Left cardiac atrium (tissue), 4 donors: ENCODE data around the gene DCAF11. TPM values are rescaled to one million over a fixed set of nuclear protein-coding genes. Genes with fewer than 3 reads are reported as not detected.

Source experiments
- ATAC-seq, 2 donors: fragments of 200-7000 bp; cut with Tn5 transposase; one replicate each; pipeline ENCODE4 v1.9.1; 2020; ENCODE audit warnings: mild to moderate bottlenecking in 2 of 2, moderate library complexity in 2 of 2
- DNase-seq: peaks from one replicate; pipeline ENCODE4 v3.0.0-alpha.2; 2020
- intact Hi-C, 2 donors: fragments of 100-400 bp; cut with DNase I; formaldehyde crosslinking; loops; one replicate each; pipeline versions ENCODE4 v1.14.1 to v1.15.1; 2022 to 2023
- total RNA-seq, 2 donors: library from RNA; stranded (reverse); fragmentation: NEBNext Ultra II Directional; extraction: Animal tissue kit (Norgen Biotek cat#: 25700); gene quantifications; one replicate each; pipeline ENCODE4 v1.2.1, GENCODE V29; 2021
- donor health status: DM: no; HTN: yes; CAD: no.
- donor health status: DM: no; HTN: yes; CAD: no; lungs with severe emphysema.
- donor health status: DM: yes; HTN: yes; CAD: no.
- donor health status: Dilated cardiomyopathy.

DCAF11 gene
- total RNA-seq, 2 donors from 2014 or later: 59.6 to 60.2 TPM

DNA sequence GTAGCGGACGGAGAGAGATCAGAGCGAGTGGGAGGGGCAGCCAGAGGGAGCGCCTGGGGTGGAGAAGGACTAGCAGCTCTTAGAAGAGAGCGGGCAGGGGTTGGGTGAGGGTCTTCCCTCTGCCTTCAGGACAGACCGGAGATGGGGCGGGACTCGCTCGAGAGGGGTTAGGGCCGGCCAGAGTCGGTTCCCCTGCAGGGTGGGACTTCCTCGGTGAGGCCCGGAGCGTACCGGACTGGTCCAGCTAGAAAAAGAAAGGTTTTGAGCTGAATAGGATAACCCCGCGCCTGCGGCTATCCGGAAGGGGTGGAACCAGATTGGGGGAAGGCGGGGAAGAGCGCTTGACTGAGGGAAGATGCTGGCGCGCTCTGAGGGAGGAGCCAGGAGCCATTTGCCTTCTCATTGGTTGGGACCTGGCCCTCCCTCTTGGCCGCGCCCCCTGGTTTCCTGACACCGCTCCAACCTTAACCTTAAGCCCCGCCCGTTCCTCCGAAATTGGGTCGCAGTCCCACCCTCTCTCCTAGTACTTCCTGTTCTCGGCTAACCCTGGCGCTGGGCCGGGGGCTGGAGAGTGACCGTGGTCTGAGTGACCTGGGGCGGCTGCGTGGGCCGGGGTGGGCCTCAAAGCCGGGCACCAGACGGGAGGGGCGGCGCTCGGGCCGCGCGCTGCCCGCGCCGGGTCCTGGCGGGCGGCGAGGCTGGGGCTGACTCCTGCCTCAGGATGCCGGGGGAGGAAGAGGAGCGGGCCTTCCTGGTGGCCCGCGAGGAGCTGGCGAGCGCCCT, 32.6 kb downstream of the DCAF11 start, which contains the start of gene RNF31:
Gene RNF31, plus strand, starts transcription at position 521 of the 783 bp plus-strand sequence. Its CDS starts 201 bp downstream, at position 722.
- ATAC-seq (peak; percentile 95 to 96), DNase-seq (peak; percentile 99)
- intact Hi-C loops: loop anchor here in 1 of 2 donors (5.0 kb wide), 1 partner anchor 35 kb away; the partner anchor contains the start of genes DCAF11 and NRL

- DNase-seq (no peak), ATAC-seq (peak in 1 of 2 donors; percentile 0)
- intact Hi-C loops: loop anchor here in 1 of 2 donors (5.0 kb wide), 1 partner anchor 36 kb away; the partner anchor contains the start of genes DCAF11 and NRL
These were observed 33.3 kb downstream of the DCAF11 start for GRCh38 chr14:24147761-24148428.

GRCh38 chr14:24149302-24149969, 34.9 kb downstream of the DCAF11 start:
- ATAC-seq: no peak
- peak; percentile 21 for DNase-seq
- intact Hi-C loops: loop anchor here in 1 of 2 donors (5.0 kb wide), 1 partner anchor 37 kb away; the partner anchor contains the start of genes DCAF11 and NRL

GRCh38 chr14:24150061-24150460, 35.5 kb downstream of the DCAF11 start:
- DNase-seq (peak; percentile 18), ATAC-seq (no peak)
- intact Hi-C loops: no loop called here

DNA sequence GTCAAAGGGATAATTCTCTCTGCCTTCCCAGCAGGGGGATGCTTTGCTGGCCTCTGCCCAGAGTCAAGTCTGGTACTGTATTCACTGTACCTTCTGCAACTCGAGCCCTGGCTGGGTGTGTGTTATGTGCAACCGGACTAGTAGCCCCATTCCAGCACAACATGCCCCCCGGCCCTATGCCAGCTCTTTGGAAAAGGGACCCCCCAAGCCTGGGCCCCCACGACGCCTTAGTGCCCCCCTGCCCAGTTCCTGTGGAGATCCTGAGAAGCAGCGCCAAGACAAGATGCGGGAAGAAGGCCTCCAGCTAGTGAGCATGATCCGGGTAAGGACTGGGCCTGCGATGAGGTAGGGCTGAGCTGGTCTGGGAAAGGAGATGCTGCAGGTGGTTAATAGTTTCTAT, 36.0 kb downstream of the DCAF11 start:
- peak; percentile 18 for DNase-seq
- no peak for ATAC-seq
- intact Hi-C loops: no loop called here

- ATAC-seq (no peak), DNase-seq (no peak)
- intact Hi-C loops: no loop called here
These were observed 36.4 kb downstream of the DCAF11 start for GRCh38 chr14:24150993-24151392.

GRCh38 chr14:24151404-24152080, 37.0 kb downstream of the DCAF11 start:
- intact Hi-C loops: no loop called here
- no peak for ATAC-seq
- DNase-seq: peak; percentile 21

DNA sequence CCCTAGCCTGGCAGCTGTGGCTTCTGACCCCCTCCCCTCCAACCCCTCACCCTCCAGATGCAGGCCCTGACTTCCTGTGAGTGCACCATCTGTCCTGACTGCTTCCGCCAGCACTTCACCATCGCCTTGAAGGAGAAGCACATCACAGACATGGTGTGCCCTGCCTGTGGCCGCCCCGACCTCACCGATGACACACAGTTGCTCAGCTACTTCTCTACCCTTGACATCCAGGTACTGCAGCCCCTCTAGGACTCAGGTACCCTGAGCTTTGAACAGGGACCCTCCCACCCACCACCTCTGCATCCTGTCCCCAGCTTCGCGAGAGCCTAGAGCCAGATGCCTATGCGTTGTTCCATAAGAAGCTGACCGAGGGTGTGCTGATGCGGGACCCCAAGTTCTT, 40.5 kb downstream of the DCAF11 start:
- intact Hi-C loops: no loop called here
- no peak for ATAC-seq
- DNase-seq: no peak

GRCh38 chr14:24156840-24157239, 42.3 kb downstream of the DCAF11 start:
- intact Hi-C loops: no loop called here
- ATAC-seq (no peak), DNase-seq (no peak)

DNA sequence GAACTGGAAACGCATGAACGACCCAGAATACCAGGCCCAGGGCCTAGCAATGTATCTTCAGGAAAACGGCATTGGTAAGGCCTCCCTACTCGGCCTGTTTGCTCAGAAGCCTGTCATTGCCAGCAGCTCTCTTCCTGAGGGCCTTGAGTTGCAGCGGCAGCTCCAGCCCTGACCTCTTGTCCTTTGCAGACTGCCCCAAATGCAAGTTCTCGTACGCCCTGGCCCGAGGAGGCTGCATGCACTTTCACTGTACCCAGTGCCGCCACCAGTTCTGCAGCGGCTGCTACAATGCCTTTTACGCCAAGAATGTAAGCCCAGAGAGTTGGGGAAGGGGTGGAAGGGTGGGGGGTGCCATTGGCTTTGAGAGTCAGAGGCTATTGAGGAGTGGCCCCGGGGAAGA, 42.8 kb downstream of the DCAF11 start:
- no peak for ATAC-seq
- intact Hi-C loops: no loop called here

DNA sequence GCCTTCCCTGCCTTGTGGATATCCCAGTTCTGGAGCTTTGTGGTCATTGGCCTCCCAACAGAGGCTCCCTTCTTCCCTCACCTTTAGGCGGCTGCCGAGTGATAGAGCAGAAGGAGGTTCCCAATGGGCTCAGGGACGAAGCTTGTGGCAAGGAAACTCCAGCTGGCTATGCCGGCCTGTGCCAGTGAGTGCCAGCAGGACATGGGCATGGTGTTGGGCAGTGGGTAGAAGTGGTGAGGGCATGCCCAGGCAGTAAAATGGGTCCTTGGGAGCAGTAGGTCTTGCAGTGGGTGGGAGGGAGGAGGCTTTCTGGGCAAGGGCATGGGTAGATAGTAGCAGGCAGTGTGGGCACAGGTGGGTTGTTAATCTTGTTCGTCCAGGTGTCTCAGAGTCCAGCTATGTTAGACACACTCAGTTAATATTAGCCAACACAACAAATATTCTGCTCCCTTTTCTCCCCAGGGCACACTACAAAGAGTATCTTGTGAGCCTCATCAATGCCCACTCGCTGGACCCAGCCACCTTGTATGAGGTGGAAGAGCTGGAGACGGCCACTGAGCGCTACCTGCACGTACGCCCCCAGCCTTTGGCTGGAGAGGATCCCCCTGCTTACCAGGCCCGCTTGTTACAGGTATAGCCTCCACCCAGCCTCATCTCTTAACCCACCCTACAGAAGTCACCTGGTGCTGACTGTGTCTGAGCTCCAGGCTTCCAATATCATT, 45.4 kb downstream of the DCAF11 start:
- DNase-seq: peak; percentile 24
- intact Hi-C loops: no loop called here
- no peak for ATAC-seq

More for the DNA sequence above, 42.8 kb downstream of the DCAF11 start:
- no peak for DNase-seq

DNA sequence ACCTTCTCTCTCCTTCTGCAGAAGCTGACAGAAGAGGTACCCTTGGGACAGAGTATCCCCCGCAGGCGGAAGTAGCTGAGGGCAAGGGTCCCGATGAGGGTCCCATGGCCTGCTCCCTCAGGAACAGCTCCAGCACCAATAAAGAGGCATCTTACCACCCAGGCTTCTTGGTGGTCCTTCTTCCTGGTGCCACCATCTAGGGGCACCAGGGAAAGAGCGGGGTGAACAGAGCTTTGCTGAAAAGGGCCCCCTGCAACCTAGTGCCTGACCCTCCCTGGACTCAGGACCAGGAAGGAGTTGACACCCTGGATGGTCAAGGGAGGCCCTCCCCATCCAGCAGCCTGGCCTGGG, 45.9 kb downstream of the DCAF11 start:
- ATAC-seq (peak; percentile 1 to 2), DNase-seq (peak; percentile 17)
- intact Hi-C loops: no loop called here

DNA sequence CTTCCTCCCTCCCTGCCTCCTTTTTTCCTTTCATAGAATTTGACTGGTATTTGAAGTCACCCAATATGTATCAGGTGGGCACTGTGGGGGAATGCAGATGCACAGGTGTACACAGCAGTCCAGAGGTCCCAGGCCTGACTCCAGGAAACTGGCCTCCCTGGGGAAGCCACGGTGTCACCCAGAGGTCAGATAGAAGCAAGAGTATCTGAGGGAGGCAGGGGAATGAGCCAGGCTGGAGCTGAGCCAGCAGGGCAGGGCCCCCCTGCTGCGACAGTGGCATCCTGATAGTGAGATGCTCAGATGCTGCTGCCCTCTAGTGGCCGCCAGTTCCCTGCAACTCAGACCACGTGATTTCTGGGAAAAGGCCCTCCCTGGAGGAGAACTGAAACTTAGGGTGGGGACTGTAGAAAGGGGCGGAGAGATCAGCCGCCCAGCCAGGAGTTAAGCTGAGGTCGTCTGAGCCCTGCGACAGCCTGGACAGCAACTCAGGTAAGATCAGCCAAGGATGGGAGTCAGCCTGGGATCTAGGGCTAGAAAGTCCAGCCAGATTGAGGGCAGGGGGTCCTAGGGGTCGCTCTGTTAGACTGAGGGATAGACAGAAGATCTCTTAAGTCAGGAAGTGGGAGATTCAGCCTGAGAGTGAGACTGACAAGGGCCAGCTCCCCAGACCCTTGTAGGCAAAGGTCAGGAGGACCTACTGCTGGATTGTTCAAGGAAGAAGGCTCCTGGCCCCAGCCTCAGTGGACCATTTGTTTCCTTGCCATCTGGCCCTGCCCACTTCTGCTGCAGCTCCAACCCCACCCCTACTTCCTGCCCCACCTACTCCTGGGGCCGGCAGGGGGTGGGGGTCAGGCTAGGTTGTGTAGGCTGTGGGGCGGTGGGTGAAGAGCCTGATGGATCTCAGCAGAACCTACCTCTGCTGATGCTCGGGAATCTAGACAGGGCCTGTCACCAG, 46.5 kb downstream of the DCAF11 start, which contains the start of gene IRF9:
Gene IRF9, plus strand, starts transcription at position 416 of the 955 bp plus-strand sequence. CDS start 880 bp downstream, outside the sequence.
- peak; percentile 97 for DNase-seq
- intact Hi-C loops: no loop called here
- ATAC-seq: peak; percentile 93 to 96

- peak in 1 of 2 donors; percentile 27 for ATAC-seq
- intact Hi-C loops: no loop called here
- no peak for DNase-seq
These were observed 47.5 kb downstream of the DCAF11 start for GRCh38 chr14:24162093-24162492.

DNA sequence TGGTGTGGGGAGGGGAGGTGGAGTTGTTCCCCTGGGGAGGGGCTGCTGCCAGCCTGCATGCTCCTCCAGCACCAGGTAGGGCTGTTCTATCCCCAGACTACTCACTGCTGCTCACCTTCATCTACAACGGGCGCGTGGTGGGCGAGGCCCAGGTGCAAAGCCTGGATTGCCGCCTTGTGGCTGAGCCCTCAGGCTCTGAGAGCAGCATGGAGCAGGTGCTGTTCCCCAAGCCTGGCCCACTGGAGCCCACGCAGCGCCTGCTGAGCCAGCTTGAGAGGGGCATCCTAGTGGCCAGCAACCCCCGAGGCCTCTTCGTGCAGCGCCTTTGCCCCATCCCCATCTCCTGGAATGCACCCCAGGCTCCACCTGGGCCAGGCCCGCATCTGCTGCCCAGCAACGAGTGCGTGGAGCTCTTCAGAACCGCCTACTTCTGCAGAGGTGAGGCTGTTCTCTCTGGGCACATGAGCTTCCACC, 50.0 kb downstream of the DCAF11 start:
- intact Hi-C loops: no loop called here
- DNase-seq (no peak), ATAC-seq (no peak)

GRCh38 chr14:24165785-24166184, 51.2 kb downstream of the DCAF11 start:
- intact Hi-C loops: no loop called here
- no peak for ATAC-seq
- DNase-seq: no peak

- intact Hi-C loops: no loop called here
- ATAC-seq: no peak
- no peak for DNase-seq
These were observed 53.0 kb downstream of the DCAF11 start for GRCh38 chr14:24167469-24168114.
